Vagina (tissue), 2 donors: ENCODE results near the gene HS6ST3. TPM values are rescaled to one million over a fixed set of nuclear protein-coding genes. Genes with fewer than 3 reads are reported as not detected.

Experiments
- DNase-seq, 2 donors: peaks; one replicate each; pipeline ENCODE4 v3.0.0-alpha.2; 2017; ENCODE audit errors: extremely low spot score in 2 of 2
- H3K27ac ChIP-seq: fragments of 200-600 bp; sonication (generic); one replicate; pipeline ENCODE4 v1.5.1; 2019
- H3K27me3 ChIP-seq: fragments of 200-600 bp; sonication (generic); one replicate; pipeline ENCODE4 v1.5.1; 2019
- H3K36me3 ChIP-seq, 2 donors: fragments of 200-600 bp; sonication (generic); one replicate each; pipeline ENCODE4 v1.5.1; 2017 to 2019
- H3K4me1 ChIP-seq: fragments of 200-600 bp; sonication (generic); one replicate; pipeline ENCODE4 v1.5.1; 2019
- H3K4me3 ChIP-seq, 2 donors: fragments of 200-600 bp; sonication (generic); 1 replicate in 1 of 2; 2 replicates in 1 of 2; pipeline ENCODE4 v1.5.1; 2016 to 2019
- H3K9me3 ChIP-seq: fragments of 200-600 bp; sonication (generic); one replicate; pipeline ENCODE4 v1.5.1; 2019
- CTCF ChIP-seq, 3 experiments: fragments of 450-650 bp in 2 of 3; fragments of 200-600 bp in 1 of 3; sonication (generic) in 1 of 3; IDR thresholded peaks; one replicate each; pipeline ENCODE4 v1.5.1; 2017 to 2019; ENCODE audit warnings: antibody characterized with exemption in 3 of 3, mild to moderate bottlenecking in 2 of 3, moderate library complexity in 2 of 3
- POLR2A ChIP-seq, 2 donors: fragments of 450-650 bp; IDR thresholded peaks; one replicate each; pipeline ENCODE4 v1.6.1; 2017; ENCODE audit warnings: antibody characterized with exemption in 2 of 2, mild to moderate bottlenecking in 2 of 2, moderate library complexity in 2 of 2
- POLR2AphosphoS5 ChIP-seq, 2 donors: sonication (generic); formaldehyde crosslinking; IDR thresholded peaks; one replicate each; pipeline ENCODE4 v1.9.0; 2017; ENCODE audit warnings: antibody characterized with exemption in 2 of 2, mild to moderate bottlenecking in 2 of 2, low read depth in 1 of 2; ENCODE audit not compliant: insufficient read depth in 1 of 2
- intact Hi-C: fragments of 100-400 bp; cut with DNase I; formaldehyde crosslinking; loops from one replicate; pipeline ENCODE4 v1.15.1; 2023
- total RNA-seq: library from RNA; depleted of rRNA; stranded (reverse); fragments of >200 nt; gene quantifications from one replicate; pipeline ENCODE4 v1.2.3, GENCODE V29; 2016

HS6ST3 gene
- total RNA-seq, 1 donor from 2014 or later, result 0.49 TPM

- intact Hi-C loops, result no loop called here
- TF ChIP-seq CTCF (IDR thresholded peaks at IDR 0.05), result no peak
- TF ChIP-seq POLR2A (IDR thresholded peaks at IDR 0.05), result no peak
- TF ChIP-seq POLR2AphosphoS5 (IDR thresholded peaks at IDR 0.05; ENCODE audit: insufficient read depth in 1 of 2, low read depth in 1 of 2), result no peak
- Histone ChIP-seq H3K9me3 (no peaks in the 10 kb centered on the region), H3K4me3 (no peak overlapping the region), H3K4me1 (no peaks in the 10 kb centered on the region), H3K27me3 (no peaks in the 10 kb centered on the region), H3K27ac (no peak overlapping the region), H3K36me3 (no peaks in the 10 kb centered on the region)
- DNase-seq, result no peak
Observed at GRCh38 chr13:96444676-96445075, 354.8 kb downstream of the HS6ST3 start.

GRCh38 chr13:96449920-96450319 is 360.0 kb downstream of the HS6ST3 start:
- Histone ChIP-seq H3K9me3 (no peaks in the 10 kb centered on the region), H3K27me3 (no peaks in the 10 kb centered on the region), H3K4me1 (no peaks in the 10 kb centered on the region), H3K4me3 (no peak overlapping the region), H3K27ac (no peak overlapping the region), H3K36me3 (no peaks in the 10 kb centered on the region)
- DNase-seq, result no peak
- no peak for TF ChIP-seq CTCF (IDR thresholded peaks at IDR 0.05)
- no peak for TF ChIP-seq POLR2A (IDR thresholded peaks at IDR 0.05)
- TF ChIP-seq POLR2AphosphoS5 (IDR thresholded peaks at IDR 0.05; ENCODE audit: insufficient read depth in 1 of 2, low read depth in 1 of 2), result no peak
- intact Hi-C loops, result no loop called here

- no peak for TF ChIP-seq POLR2AphosphoS5 (IDR thresholded peaks at IDR 0.05; ENCODE audit: insufficient read depth in 1 of 2, low read depth in 1 of 2)
- TF ChIP-seq CTCF (IDR thresholded peaks at IDR 0.05), result no peak
- TF ChIP-seq POLR2A (IDR thresholded peaks at IDR 0.05), result no peak
- Histone ChIP-seq H3K36me3 (no peaks in the 10 kb centered on the region), H3K9me3 (no peaks in the 10 kb centered on the region), H3K27ac (no peak overlapping the region), H3K27me3 (no peaks in the 10 kb centered on the region), H3K4me1 (no peaks in the 10 kb centered on the region), H3K4me3 (no peak overlapping the region)
- DNase-seq, result no peak
- intact Hi-C loops, result no loop called here
Observed at GRCh38 chr13:96450326-96451020, 360.6 kb downstream of the HS6ST3 start.

GRCh38 chr13:96454466-96454865 is 364.6 kb downstream of the HS6ST3 start:
- TF ChIP-seq POLR2A (IDR thresholded peaks at IDR 0.05), result no peak
- TF ChIP-seq POLR2AphosphoS5 (IDR thresholded peaks at IDR 0.05; ENCODE audit: insufficient read depth in 1 of 2, low read depth in 1 of 2), result no peak
- TF ChIP-seq CTCF (IDR thresholded peaks at IDR 0.05), result no peak
- Histone ChIP-seq H3K27ac (no peak overlapping the region), H3K9me3 (no peaks in the 10 kb centered on the region), H3K4me3 (no peak overlapping the region), H3K27me3 (no peaks in the 10 kb centered on the region), H3K36me3 (no peaks in the 10 kb centered on the region), H3K4me1 (no peaks in the 10 kb centered on the region)
- DNase-seq, result no peak
- intact Hi-C loops, result no loop called here

- no peak overlapping the region for H3K27ac ChIP-seq
- H3K9me3 ChIP-seq, result no peaks in the 10 kb centered on the region
- no peak for TF ChIP-seq POLR2AphosphoS5 (IDR thresholded peaks at IDR 0.05; ENCODE audit: insufficient read depth in 1 of 2, low read depth in 1 of 2)
- TF ChIP-seq POLR2A (IDR thresholded peaks at IDR 0.05), result no peak
- TF ChIP-seq CTCF (IDR thresholded peaks at IDR 0.05), result no peak
- no peak overlapping the region for H3K4me3 ChIP-seq
- DNase-seq, result no peak
- H3K36me3 ChIP-seq, result no peaks in the 10 kb centered on the region
- no peaks in the 10 kb centered on the region for H3K27me3 ChIP-seq
- no peaks in the 10 kb centered on the region for H3K4me1 ChIP-seq
- intact Hi-C loops, result no loop called here
Observed at GRCh38 chr13:96460609-96461008, 370.7 kb downstream of the HS6ST3 start.
